Lower leg skin (tissue), 4 donors: ENCODE measurements around the gene MCOLN2. TPM values are rescaled to one million over a fixed set of nuclear protein-coding genes. Genes with fewer than 3 reads are reported as not detected.

ENCODE experiments used
- DNase-seq, 2 donors: peaks; one replicate each; pipeline ENCODE4 v3.0.0-alpha.2; 2019; ENCODE audit warnings: low spot score in 2 of 2
- H3K4me3 ChIP-seq: fragments of 200-600 bp; sonication (generic); 2 replicates; pipeline ENCODE4 v1.5.1; 2017; ENCODE audit warnings: mild to moderate bottlenecking, low read depth; ENCODE audit not compliant: poor library complexity, severe bottlenecking
- POLR2A ChIP-seq, 2 donors: fragments of 450-650 bp; IDR thresholded peaks; one replicate each; pipeline ENCODE4 v1.6.1; 2016 to 2017; ENCODE audit warnings: antibody characterized with exemption in 2 of 2, mild to moderate bottlenecking in 1 of 2, moderate library complexity in 1 of 2
- WGBS, 2 donors: methylation state at CpG; one replicate each; pipeline ENCODE4 v1.1.5; 2018; 5-methylcytosine and 5-hydroxymethylcytosine counted together
- intact Hi-C: fragments of 100-400 bp; cut with DNase I; formaldehyde crosslinking; loops from one replicate; pipeline ENCODE4 v1.15.0; 2023; ENCODE audit warnings: low total_unique reads
- total RNA-seq, 4 donors: library from RNA; depleted of rRNA; stranded (reverse); fragments of >200 nt; gene quantifications; one replicate each; pipeline ENCODE4 v1.1.0, GENCODE V29; 2016
- TF ChIP-seq, protein P1 (sequence below), 3 donors: fragments of 450-650 bp; IDR thresholded peaks; one replicate each; pipeline ENCODE4 v1.5.1; 2016; ENCODE audit warnings: antibody characterized with exemption in 3 of 3, mild to moderate bottlenecking in 3 of 3, moderate library complexity in 2 of 3

MCOLN2 gene
- 1 to 10 TPM in 3 of 4 donors, under 1 TPM in 1; 0.44 to 1.9 (median 1.5) TPM for total RNA-seq

DNA sequence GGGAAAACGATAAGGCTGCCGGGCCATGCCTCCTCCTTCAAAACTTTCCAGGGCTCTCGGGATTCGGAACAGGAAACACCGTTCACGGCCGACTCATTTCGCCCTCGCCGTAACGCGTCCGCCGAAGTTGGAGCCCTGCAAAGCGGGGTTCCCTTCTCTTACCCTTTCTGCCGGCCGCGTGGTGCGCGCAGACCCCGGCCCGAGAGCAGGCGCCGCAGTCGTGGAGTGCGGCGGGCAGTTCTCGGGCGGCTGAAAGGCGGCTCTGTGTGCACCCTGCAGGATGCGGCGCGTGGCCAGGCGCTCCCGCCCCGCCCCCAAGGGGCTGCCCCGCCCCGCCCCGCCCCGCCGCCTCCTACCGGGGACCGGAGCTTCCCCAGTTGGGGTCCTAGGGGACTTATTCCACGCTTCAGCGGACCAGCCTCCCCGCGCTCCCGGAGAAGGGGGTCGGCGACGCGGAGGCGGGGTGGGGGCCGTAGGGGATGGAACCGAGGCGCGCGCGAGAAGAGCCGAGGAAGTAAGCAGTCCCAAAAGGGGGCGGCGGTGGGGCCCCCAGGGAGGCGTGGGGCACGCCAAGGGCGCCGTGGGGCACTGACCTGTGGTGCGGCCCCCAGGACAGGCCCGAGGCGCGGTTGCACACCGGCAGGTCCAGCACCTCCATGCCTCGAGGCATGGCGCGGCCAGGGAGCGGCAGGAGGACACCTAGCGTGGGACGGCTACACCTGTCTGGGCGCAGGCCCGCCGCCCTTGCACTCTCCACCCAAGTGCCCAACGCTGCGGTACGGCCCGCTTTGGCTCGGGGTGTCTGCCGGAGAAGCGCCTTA lies at the start of gene MCOLN2:
Gene MCOLN2, minus strand, starts transcription at position 268 of the 821 bp plus-strand sequence. Its CDS starts 241 bp downstream, at position 27.
- TF ChIP-seq, protein P1, sequence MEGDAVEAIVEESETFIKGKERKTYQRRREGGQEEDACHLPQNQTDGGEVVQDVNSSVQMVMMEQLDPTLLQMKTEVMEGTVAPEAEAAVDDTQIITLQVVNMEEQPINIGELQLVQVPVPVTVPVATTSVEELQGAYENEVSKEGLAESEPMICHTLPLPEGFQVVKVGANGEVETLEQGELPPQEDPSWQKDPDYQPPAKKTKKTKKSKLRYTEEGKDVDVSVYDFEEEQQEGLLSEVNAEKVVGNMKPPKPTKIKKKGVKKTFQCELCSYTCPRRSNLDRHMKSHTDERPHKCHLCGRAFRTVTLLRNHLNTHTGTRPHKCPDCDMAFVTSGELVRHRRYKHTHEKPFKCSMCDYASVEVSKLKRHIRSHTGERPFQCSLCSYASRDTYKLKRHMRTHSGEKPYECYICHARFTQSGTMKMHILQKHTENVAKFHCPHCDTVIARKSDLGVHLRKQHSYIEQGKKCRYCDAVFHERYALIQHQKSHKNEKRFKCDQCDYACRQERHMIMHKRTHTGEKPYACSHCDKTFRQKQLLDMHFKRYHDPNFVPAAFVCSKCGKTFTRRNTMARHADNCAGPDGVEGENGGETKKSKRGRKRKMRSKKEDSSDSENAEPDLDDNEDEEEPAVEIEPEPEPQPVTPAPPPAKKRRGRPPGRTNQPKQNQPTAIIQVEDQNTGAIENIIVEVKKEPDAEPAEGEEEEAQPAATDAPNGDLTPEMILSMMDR (IDR thresholded peaks at IDR 0.05), result no peak
- no peak for TF ChIP-seq POLR2A (IDR thresholded peaks at IDR 0.05)
- 0 to 1% methylated on average over 36 to 39 of the region's 87 CpGs for WGBS, 2 donors
- peak within 1 kb of the TSS; percentile 27 for H3K4me3 ChIP-seq
- no peak for DNase-seq
- intact Hi-C loops, result no loop called here

DNA sequence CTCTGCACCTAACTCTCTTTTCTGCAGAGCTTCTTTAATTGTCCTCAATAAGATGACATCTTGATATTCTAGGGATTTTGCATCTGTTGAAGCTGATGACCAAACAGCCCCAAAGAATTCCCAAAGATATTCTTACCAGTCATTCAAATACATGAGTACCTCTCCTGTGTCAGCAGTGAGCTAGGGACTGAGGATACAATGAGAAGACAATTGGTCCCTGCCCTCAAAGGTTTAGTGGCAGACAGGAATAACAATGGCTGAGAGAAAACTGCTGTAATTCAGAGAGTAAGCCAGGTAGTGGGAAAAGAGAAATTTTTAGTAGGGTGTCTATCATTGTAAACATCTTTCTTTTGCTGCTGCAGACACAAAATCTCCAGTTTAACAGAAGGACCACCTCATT lies 45.5 kb upstream of the MCOLN2 start:
- DNase-seq, result no peak
- TF ChIP-seq POLR2A (IDR thresholded peaks at IDR 0.05), result no peak
- TF ChIP-seq, protein P1 (IDR thresholded peaks at IDR 0.05), result no peak
- intact Hi-C loops, result no loop called here
- no peak overlapping the region for H3K4me3 ChIP-seq

DNA sequence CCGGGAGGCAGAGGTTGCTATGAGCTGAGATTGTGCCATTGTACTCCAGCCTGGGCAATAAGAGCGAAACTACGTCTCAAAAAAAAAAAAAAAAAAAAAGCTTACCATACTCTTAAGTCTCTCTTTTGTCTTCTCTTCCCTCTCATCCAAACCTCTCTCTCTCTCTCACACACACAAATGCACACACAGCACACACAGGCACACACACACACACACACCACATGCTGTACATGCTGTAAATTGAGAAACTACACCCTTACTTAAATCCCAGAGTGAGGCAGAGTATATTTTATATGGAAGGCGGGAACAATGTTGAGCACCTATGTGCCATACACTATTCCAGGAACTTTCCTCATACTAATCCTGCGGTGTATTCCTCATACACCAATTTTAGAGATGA lies 44.9 kb upstream of the MCOLN2 start:
- intact Hi-C loops, result no loop called here
- 93 to 95% methylated on average over 5 of the region's 5 CpGs for WGBS, 2 donors
- TF ChIP-seq POLR2A (IDR thresholded peaks at IDR 0.05), result no peak
- TF ChIP-seq, protein P1 (IDR thresholded peaks at IDR 0.05), result no peak
- DNase-seq, result no peak
- H3K4me3 ChIP-seq, result no peak overlapping the region

DNA sequence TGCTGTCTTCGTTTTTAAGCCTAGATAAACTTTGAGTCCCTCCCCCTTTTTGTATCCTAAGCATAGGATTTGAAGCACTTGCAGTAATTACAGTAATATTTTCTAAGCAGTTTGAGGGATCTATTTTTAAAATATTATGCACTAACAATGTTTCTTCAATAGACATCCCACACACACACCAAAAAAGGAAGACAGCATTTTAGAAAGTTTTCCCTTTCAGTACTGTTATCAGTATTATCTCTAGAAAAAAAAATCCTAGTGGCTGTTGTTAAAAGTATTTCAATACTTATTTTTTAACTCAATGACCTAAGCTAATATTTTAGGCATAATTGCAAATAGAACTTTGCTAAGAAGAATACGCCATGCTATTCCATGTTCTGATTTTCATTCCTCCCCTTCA lies 36.3 kb upstream of the MCOLN2 start:
- no peak for TF ChIP-seq POLR2A (IDR thresholded peaks at IDR 0.05)
- TF ChIP-seq, protein P1 (IDR thresholded peaks at IDR 0.05), result no peak
- no peak overlapping the region for H3K4me3 ChIP-seq
- DNase-seq, result no peak
- intact Hi-C loops, result no loop called here
- WGBS, 2 donors, result 69 to 76% methylated on average over 2 of the region's 2 CpGs

DNA sequence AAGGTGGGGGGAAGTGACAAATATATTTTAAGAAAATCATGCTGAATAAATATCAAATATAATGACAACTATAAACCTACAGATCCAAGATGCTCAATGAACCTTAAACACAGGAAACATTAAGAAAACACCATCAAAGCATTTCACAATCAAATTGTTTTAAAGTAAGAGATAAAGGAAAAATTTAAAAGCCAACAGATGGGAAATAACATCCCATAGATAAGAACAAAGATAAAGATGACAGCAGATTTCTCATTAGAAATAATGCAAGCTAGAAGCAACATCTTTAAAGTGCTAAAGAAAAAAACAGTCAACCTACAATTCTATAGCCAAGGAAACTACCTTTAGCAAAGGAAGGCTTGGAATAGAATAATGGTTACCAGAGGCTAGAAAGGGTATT lies 33.6 kb upstream of the MCOLN2 start:
- DNase-seq, result no peak
- TF ChIP-seq, protein P1 (IDR thresholded peaks at IDR 0.05), result no peak
- no peak for TF ChIP-seq POLR2A (IDR thresholded peaks at IDR 0.05)
- intact Hi-C loops, result no loop called here
- no peak overlapping the region for H3K4me3 ChIP-seq

DNA sequence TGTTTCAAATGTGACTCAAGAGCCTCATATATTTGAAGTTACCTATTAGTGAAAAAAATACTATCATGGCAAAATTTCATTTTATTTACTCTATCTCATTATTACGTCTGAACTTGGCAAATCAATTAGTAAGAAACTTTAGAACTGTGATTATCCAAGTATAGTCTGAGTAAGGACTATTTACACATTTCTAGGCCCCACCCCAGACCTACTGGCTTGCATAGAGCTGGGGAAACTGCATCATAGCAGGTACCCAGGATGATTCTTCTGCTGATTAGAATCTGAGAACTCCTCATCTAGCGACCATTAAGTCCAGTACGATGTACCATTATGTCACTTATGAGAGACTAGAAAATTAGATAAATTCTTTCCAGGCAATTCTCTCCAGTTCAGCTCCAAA lies 31.2 kb upstream of the MCOLN2 start:
- DNase-seq, result no peak
- WGBS, 2 donors, result 76 to 85% methylated on average over 3 of the region's 3 CpGs
- no peak overlapping the region for H3K4me3 ChIP-seq
- TF ChIP-seq, protein P1 (IDR thresholded peaks at IDR 0.05), result no peak
- TF ChIP-seq POLR2A (IDR thresholded peaks at IDR 0.05), result no peak
- intact Hi-C loops, result no loop called here
